Mucosa of stomach (tissue), 1 donor: ENCODE measurements around the gene NAA30.
A peak's percentile ranks its signal among the peaks of the same experiment; 100 is the strongest.

Source experiments
- H3K27me3 ChIP-seq: one replicate; pipeline ENCODE4 v1.7.0; 2013; ENCODE audit warnings: mild to moderate bottlenecking, low read length; ENCODE audit not compliant: control insufficient read depth, insufficient read depth
- H3K36me3 ChIP-seq: one replicate; pipeline ENCODE4 v1.7.0; 2013; ENCODE audit warnings: low read length; ENCODE audit not compliant: control insufficient read depth, insufficient read depth
- H3K4me1 ChIP-seq: one replicate; pipeline ENCODE4 v1.7.0; 2013; ENCODE audit warnings: mild to moderate bottlenecking, low read length; ENCODE audit not compliant: control insufficient read depth, insufficient read depth
- H3K4me3 ChIP-seq: one replicate; pipeline ENCODE4 v1.7.0; 2013; ENCODE audit warnings: low read length
- H3K9ac ChIP-seq: one replicate; pipeline ENCODE4 v1.7.0; 2013; ENCODE audit warnings: mild to moderate bottlenecking, low read length, moderate library complexity
- H3K9me3 ChIP-seq: one replicate; pipeline ENCODE4 v1.7.0; 2013; ENCODE audit warnings: mild to moderate bottlenecking, low read length, moderate library complexity; ENCODE audit not compliant: control insufficient read depth
- donor health status: Pancreatic carcinoma.

Gene NAA30

DNA sequence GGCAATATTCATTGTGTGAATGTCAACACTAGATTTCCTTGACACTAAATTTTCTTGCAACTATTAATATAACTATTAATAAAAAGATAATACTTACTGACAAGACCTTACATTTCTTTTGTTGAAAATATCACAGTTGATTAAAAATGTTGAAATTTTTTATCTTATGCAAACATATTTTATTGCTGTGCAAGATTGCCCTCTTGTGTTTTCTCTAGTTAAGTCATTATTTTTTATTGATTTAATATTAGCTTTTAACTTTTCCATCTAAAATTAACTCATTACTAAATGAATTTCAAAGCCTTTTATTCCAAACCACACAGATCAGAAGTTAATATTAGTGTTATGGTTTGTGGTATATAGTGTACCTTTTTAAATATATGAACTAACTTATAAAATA is 11.7 kb upstream of the NAA30 start:
- Histone ChIP-seq H3K4me3 (no peak overlapping the region), H3K9me3 (no peaks in the 10 kb centered on the region)

DNA sequence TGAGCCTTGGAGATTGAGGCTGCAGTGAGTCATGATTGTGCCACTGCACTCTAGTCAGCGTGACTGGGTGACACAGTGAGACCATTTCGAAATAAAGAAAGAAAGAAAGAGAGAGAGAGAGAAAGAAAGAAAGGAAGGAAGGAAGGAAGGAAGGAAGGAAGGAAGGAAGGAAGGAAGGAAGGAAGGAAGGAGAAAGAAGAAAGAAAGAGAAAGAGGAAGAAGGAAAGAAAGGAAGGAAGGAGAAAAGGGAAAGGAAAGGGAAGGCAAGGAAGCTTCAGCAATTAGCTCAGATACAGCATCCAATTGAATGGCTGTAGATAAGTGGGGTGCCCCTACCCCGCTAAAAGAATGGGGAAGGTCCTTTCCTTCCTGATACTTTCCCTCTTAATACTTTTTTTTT is 9.5 kb upstream of the NAA30 start:
- Histone ChIP-seq H3K36me3 (no peaks in the 10 kb centered on the region), H3K4me3 (no peak overlapping the region), H3K27me3 (peaks cover 17% of the 10 kb centered on the region), H3K9ac (no peak overlapping the region), H3K4me1 (no peaks in the 10 kb centered on the region), H3K9me3 (no peaks in the 10 kb centered on the region)

More for the DNA sequence above, 11.7 kb upstream of the NAA30 start:
- Histone ChIP-seq H3K27me3 (peaks cover 19% of the 10 kb centered on the region), H3K4me1 (no peaks in the 10 kb centered on the region), H3K9ac (no peak overlapping the region), H3K36me3 (no peaks in the 10 kb centered on the region)

DNA sequence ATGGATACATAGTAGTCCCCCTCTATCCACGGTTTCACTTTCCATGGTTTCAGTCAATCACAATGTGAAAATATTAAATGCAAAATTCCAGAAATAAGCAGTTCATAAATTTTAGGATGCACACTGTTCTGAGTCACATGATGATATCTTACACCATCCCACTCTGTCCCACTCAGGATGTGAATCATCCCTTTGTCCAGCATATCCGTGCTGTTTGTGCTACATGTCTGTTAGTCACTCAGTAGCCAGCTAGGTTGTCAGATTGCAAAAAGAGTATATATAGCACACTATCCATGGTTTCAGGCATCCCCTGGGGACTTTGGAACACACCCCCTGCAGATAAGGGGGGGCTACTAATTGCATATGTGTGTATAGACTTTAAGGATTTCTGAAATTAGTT is 8.1 kb upstream of the NAA30 start:
- Histone ChIP-seq H3K36me3 (no peaks in the 10 kb centered on the region), H3K4me3 (no peak overlapping the region), H3K9ac (no peak overlapping the region), H3K9me3 (no peaks in the 10 kb centered on the region), H3K4me1 (no peaks in the 10 kb centered on the region), H3K27me3 (peaks cover 16% of the 10 kb centered on the region)

DNA sequence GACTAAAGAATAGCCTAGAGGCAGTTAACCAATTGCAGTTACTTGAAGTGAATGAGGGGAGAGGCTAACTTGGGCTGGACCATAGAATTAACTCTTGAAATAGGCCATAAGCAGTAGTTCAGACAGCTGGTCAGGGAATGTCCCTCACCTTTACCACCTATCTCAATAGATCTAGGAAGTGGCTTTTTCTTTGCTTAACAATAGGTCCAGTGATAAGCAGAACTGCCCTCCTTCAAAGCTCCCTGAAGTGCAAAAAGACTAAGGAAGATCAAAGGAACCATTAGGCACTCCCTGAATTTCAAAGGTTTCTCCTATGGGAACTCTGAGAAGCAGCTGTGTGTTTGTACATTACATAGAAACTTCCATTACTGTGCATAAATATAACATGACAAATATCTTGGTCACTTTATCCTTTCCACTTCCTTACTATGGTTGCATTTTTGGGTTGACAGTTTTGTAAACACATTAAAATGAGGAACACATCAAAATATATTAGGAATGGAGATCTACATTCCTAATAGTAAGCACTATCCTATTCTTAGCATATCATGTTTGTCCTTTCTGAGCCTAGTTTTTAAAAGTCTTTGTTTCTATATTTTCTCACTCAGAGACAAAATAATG is 7.2 kb upstream of the NAA30 start:
- no peaks in the 10 kb centered on the region for H3K36me3 ChIP-seq
- H3K4me3 ChIP-seq = no peak overlapping the region
- no peaks in the 10 kb centered on the region for H3K9me3 ChIP-seq
- H3K4me1 ChIP-seq = no peaks in the 10 kb centered on the region
- H3K9ac ChIP-seq = no peak overlapping the region
- H3K27me3 ChIP-seq = peaks cover 16% of the 10 kb centered on the region

DNA sequence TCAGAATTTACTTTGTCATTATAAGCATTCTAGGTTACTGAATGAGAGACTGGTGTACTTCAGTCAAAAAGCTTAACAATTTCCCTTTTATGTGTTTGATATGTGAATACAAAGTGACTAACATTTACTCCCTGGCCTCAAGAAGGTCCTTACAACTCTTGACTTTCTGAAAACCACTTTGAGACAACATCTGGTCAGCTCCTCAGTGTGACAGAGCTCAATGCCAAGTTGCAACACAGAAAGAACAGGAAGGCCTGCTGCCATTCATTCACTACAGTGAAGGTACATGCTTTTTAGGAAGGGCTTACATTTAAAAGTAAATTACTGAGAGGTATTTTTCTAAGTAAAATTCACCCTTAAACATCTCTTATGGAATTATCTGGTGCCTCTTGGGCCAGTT is 2.3 kb upstream of the NAA30 start:
- peaks cover 6% of the 10 kb centered on the region for H3K27me3 ChIP-seq
- H3K36me3 ChIP-seq = no peaks in the 10 kb centered on the region
- H3K4me1 ChIP-seq = peaks cover 4% of the 10 kb centered on the region
- no peaks in the 10 kb centered on the region for H3K9me3 ChIP-seq
- no peak overlapping the region for H3K4me3 ChIP-seq
- H3K9ac ChIP-seq = no peak overlapping the region

DNA sequence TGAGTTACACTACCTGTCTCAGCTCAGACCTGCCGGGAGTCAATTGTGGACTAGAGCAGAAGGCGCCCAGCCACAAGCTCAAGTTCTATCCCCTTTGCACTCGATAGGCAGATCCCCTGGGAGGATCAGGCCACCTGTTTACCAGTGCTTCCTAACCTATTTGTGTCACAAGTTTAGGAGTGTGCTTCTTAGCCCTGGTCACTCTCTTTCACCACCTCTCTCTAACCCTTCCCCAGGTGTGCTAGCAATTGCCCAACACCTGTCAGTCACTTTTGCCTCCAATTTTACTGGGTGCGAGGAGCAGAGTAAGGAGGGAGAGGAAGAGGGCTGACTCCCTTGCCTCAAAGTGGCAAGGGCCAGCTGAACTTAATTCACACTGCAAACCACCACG is 745 bp upstream of the NAA30 start:
- Histone ChIP-seq H3K4me3 (peak overlapping the region; percentile 72), H3K27me3 (peaks cover 6% of the 10 kb centered on the region), H3K4me1 (peaks cover 4% of the 10 kb centered on the region), H3K9ac (peak overlapping the region; percentile 76), H3K36me3 (no peaks in the 10 kb centered on the region), H3K9me3 (no peaks in the 10 kb centered on the region)

DNA sequence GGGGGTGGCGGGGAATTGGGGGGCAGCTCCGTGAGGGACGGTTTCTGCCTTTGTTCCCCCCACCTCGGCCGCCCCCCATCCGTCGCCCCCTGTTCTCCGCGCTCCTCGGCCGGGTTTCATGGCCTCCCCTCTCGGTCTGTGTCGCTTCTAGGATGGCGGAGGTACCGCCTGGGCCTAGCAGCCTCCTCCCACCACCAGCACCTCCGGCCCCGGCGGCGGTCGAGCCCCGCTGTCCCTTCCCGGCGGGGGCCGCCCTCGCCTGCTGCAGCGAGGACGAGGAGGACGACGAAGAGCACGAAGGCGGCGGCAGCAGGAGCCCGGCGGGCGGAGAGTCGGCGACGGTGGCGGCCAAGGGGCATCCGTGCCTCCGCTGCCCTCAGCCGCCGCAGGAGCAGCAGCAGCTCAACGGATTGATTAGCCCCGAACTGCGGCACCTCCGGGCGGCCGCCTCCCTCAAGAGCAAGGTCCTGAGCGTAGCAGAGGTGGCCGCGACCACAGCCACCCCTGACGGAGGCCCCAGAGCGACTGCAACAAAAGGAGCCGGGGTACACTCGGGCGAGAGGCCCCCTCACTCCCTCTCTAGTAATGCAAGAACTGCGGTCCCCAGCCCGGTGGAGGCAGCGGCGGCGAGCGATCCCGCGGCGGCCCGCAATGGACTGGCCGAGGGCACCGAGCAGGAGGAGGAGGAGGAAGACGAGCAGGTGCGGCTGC is 575 bp downstream of the NAA30 start:
- H3K27me3 ChIP-seq = peaks cover 5% of the 10 kb centered on the region
- no peaks in the 10 kb centered on the region for H3K36me3 ChIP-seq
- peak overlapping the region; percentile 72 for H3K4me3 ChIP-seq
- peaks cover 4% of the 10 kb centered on the region for H3K4me1 ChIP-seq
- H3K9me3 ChIP-seq = no peaks in the 10 kb centered on the region
- peak overlapping the region; percentile 76 for H3K9ac ChIP-seq

DNA sequence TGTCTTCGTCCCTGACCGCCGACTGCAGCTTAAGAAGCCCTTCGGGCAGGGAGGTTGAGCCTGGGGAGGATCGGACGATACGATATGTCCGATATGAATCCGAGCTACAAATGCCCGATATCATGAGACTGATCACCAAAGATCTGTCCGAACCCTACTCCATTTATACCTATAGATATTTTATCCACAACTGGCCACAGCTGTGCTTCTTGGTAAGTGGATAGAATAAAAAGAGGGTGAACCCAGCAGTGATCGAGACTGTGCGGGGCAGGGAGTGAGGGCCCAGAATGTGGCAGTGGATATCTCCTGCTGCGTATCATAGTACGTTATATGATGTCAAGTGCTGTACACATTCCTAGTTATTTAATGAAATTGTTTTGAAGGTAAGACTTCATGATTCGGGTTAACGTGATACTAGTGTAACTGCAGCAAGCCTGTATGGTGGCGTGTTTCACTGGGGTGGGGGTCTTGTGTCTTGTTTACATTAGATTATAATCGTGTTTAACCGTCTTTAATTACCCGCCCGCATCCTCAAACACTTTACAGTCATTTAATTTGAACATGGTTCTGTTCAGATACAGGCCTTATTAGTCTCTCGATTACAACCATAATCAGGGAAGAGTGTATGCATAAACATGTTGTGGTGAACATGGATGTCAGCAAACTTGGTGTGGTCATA is 1.3 kb downstream of the NAA30 start:
- no peaks in the 10 kb centered on the region for H3K9me3 ChIP-seq
- peak overlapping the region; percentile 76 for H3K9ac ChIP-seq
- peak overlapping the region; percentile 72 for H3K4me3 ChIP-seq
- H3K36me3 ChIP-seq = no peaks in the 10 kb centered on the region
- peaks cover 4% of the 10 kb centered on the region for H3K4me1 ChIP-seq
- H3K27me3 ChIP-seq = no peaks in the 10 kb centered on the region

DNA sequence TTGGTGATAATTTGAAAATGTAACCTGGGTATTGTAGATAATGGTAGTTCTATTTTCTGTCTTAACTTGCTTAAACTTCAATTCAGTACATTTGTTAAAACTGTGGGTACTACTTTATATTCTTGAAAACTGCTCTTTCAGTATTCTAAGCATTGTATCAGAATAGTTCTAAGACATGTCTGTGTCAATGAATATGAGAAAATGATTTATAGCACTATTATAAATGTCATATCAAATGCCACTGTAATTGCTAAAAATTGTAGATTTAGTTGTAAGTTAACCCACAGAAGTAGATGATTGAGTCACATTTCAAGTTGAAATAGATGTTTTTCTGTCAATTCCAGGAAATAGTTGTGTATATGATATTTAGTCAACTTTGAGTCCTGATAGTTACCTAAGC is 2.4 kb downstream of the NAA30 start:
- no peak overlapping the region for H3K9ac ChIP-seq
- H3K4me1 ChIP-seq = peaks cover 4% of the 10 kb centered on the region
- no peaks in the 10 kb centered on the region for H3K36me3 ChIP-seq
- H3K4me3 ChIP-seq = no peak overlapping the region
- no peaks in the 10 kb centered on the region for H3K27me3 ChIP-seq
- H3K9me3 ChIP-seq = no peaks in the 10 kb centered on the region

DNA sequence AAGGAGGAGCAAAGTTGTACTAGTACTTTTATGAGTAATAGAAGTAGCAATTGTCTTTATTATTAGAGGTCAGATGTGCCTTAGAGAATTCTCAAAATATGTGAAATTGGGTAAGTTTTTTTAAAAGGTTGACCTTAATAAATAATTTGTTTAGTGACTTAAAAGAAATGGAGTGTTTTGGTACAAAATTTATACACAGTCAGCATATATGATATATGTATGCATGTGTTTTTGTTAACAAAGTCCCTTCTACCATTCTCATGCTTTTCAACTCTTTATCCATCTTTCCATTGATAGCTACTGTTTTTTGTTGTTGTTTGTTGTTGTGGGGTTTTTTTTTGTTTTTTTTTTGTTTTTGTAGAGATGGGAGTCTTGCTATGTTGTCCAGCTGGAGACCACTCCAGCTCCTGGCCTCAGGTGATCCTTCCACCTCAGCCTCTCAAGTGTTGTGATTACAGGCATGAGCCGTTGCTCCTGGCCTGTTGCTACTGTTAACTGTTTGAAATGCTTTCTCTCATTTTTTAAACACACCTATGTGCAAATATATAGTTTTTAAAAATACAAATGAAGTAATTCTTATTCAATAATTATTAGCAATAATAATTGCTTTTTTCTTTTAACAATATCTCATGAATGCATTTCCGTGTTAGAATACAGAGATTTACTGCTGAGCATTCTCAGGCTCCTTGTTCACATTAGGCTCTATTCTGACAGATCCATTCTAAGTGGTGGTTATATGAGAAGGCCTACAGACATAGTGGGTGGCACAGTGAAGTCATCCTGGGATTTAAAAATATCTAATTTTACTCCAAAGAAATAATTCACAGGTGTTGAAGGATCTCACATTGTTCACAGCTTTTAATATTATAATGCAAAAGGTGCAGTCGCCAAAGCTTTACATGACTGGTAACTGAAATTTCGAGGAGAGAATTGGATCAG is 10.4 kb downstream of the NAA30 start:
- Histone ChIP-seq H3K9ac (no peak overlapping the region), H3K4me3 (no peak overlapping the region), H3K27me3 (no peaks in the 10 kb centered on the region), H3K9me3 (no peaks in the 10 kb centered on the region), H3K36me3 (peaks cover 3% of the 10 kb centered on the region), H3K4me1 (peaks cover 3% of the 10 kb centered on the region)

DNA sequence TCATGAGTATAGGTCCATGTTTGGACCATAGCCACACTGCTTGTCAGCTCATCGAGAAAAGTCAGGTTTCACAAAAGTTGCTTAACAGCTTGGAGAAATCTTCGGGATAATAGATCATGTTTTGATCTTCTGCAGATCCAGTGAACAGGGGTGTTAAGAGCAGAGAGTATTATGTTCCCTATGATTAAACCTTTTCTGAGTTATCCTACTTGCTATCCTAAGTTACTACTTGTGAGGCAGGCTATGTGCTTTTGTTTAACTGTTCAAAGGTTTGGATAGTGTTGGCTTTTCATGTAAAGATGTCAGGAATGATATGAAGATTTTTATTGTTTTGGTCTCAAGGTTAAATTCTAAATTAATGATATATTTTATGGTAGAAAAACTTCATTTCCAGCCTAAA is 11.1 kb downstream of the NAA30 start:
- Histone ChIP-seq H3K9ac (no peak overlapping the region), H3K4me3 (no peak overlapping the region), H3K36me3 (peaks cover 3% of the 10 kb centered on the region), H3K4me1 (peaks cover 3% of the 10 kb centered on the region), H3K9me3 (no peaks in the 10 kb centered on the region), H3K27me3 (no peaks in the 10 kb centered on the region)
